Activated T-helper 17 cell treated with anti-CD3 and anti-CD28 coated beads, Interleukin-2, amount 50 U/mL, for 72 hours (primary cell): ENCODE results near the gene EME2. TPM values are rescaled to one million over a fixed set of nuclear protein-coding genes. Genes with fewer than 3 reads are reported as not detected.
"Not testable (repeated sequence)": the region's sequence is repeated elsewhere in the genome, so short reads cannot be mapped to it uniquely, and the experiment has no call there.

Source experiments
- ATAC-seq: fragments of 150-1000 bp; cut with Tn5 transposase; replicated peaks from 2 replicates; pipeline ENCODE4 v1.10.0; 2021; ENCODE audit warnings: mild to moderate bottlenecking, moderate library complexity
- H3K27ac Mint-ChIP-seq: one replicate; pipeline ENCODE4 v1.8.0; 2022; ENCODE audit warnings: mixed read lengths
- H3K27me3 Mint-ChIP-seq: one replicate; pipeline ENCODE4 v1.8.0; 2022; ENCODE audit warnings: mixed read lengths
- H3K36me3 Mint-ChIP-seq: one replicate; pipeline ENCODE4 v1.8.0; 2022; ENCODE audit warnings: low read depth, mild to moderate bottlenecking, mixed read lengths
- H3K4me1 Mint-ChIP-seq: one replicate; pipeline ENCODE4 v1.8.0; 2022; ENCODE audit warnings: mixed read lengths
- H3K4me3 Mint-ChIP-seq: one replicate; pipeline ENCODE4 v1.8.0; 2022; ENCODE audit warnings: mild to moderate bottlenecking, mixed read lengths
- H3K9me3 Mint-ChIP-seq: one replicate; pipeline ENCODE4 v1.8.0; 2022; ENCODE audit warnings: mixed read lengths
- total RNA-seq, 2 donors: library from RNA; stranded (reverse); gene quantifications; one replicate each; pipeline ENCODE4 v1.2.3, GENCODE V29; 2022

The EME2 gene
- total RNA-seq, result 10 to 100 TPM; 37.6 to 39.6 TPM

- Mint-ChIP-seq H3K27me3 (no peaks in the 10 kb centered on the region), H3K4me1 (peaks cover 7% of the 10 kb centered on the region), H3K4me3 (peak within 1 kb of the TSS; percentile 100), H3K27ac (peak within 1 kb of the TSS; percentile 99), H3K9me3 (no peaks in the 10 kb centered on the region), H3K36me3 (peaks cover 31% of the 10 kb centered on the region)
- ATAC-seq, result peak; percentile 31
These were observed at the start of gene EME2 for GRCh38 chr16:1772362-1772907. EME2 (plus strand) TSS chr16:1772810; CDS start chr16:1773228, 418 bp downstream.

GRCh38 chr16:1723450-1724147 is 49.0 kb upstream of the EME2 start:
- peaks cover 21% of the 10 kb centered on the region for H3K36me3 Mint-ChIP-seq
- H3K27ac Mint-ChIP-seq, result no peak overlapping the region
- H3K9me3 Mint-ChIP-seq, result no peaks in the 10 kb centered on the region
- H3K4me3 Mint-ChIP-seq, result peak overlapping the region; percentile 32
- H3K4me1 Mint-ChIP-seq, result peaks cover 14% of the 10 kb centered on the region
- ATAC-seq, result no peak
- H3K27me3 Mint-ChIP-seq, result no peaks in the 10 kb centered on the region

GRCh38 chr16:1724491-1724890 is 48.1 kb upstream of the EME2 start:
- peaks cover 14% of the 10 kb centered on the region for H3K4me1 Mint-ChIP-seq
- H3K27ac Mint-ChIP-seq, result no peak overlapping the region
- H3K9me3 Mint-ChIP-seq, result no peaks in the 10 kb centered on the region
- no peak for ATAC-seq
- no peaks in the 10 kb centered on the region for H3K27me3 Mint-ChIP-seq
- H3K4me3 Mint-ChIP-seq, result no peak overlapping the region
- H3K36me3 Mint-ChIP-seq, result peaks cover 28% of the 10 kb centered on the region

GRCh38 chr16:1726661-1727502 is 45.7 kb upstream of the EME2 start:
- no peaks in the 10 kb centered on the region for H3K9me3 Mint-ChIP-seq
- no peak for ATAC-seq
- H3K27ac Mint-ChIP-seq, result no peak overlapping the region
- H3K4me3 Mint-ChIP-seq, result no peak overlapping the region
- H3K36me3 Mint-ChIP-seq, result peaks cover 39% of the 10 kb centered on the region
- H3K4me1 Mint-ChIP-seq, result peaks cover 14% of the 10 kb centered on the region
- no peaks in the 10 kb centered on the region for H3K27me3 Mint-ChIP-seq

- Mint-ChIP-seq H3K4me3 (no peak overlapping the region), H3K27ac (no peak overlapping the region)
These were observed 44.7 kb upstream of the EME2 start for GRCh38 chr16:1727651-1728624.

GRCh38 chr16:1729026-1729425 is 43.6 kb upstream of the EME2 start:
- peaks cover 8% of the 10 kb centered on the region for H3K4me1 Mint-ChIP-seq
- no peaks in the 10 kb centered on the region for H3K27me3 Mint-ChIP-seq
- H3K27ac Mint-ChIP-seq, result no peak overlapping the region
- no peak for ATAC-seq
- H3K9me3 Mint-ChIP-seq, result no peaks in the 10 kb centered on the region
- no peak overlapping the region for H3K4me3 Mint-ChIP-seq
- peaks cover 43% of the 10 kb centered on the region for H3K36me3 Mint-ChIP-seq

More at GRCh38 chr16:1727651-1728624, 44.7 kb upstream of the EME2 start:
- peaks cover 8% of the 10 kb centered on the region for H3K4me1 Mint-ChIP-seq
- peaks cover 43% of the 10 kb centered on the region for H3K36me3 Mint-ChIP-seq
- no peaks in the 10 kb centered on the region for H3K9me3 Mint-ChIP-seq
- no peak for ATAC-seq
- no peaks in the 10 kb centered on the region for H3K27me3 Mint-ChIP-seq

- Mint-ChIP-seq H3K36me3 (peaks cover 43% of the 10 kb centered on the region), H3K27me3 (no peaks in the 10 kb centered on the region), H3K9me3 (no peaks in the 10 kb centered on the region), H3K4me3 (no peak overlapping the region), H3K27ac (no peak overlapping the region), H3K4me1 (peaks cover 8% of the 10 kb centered on the region)
- no peak for ATAC-seq
These were observed 43.2 kb upstream of the EME2 start for GRCh38 chr16:1729445-1729844.

GRCh38 chr16:1731073-1731472 is 41.5 kb upstream of the EME2 start:
- Mint-ChIP-seq H3K27ac (no peak overlapping the region), H3K27me3 (no peaks in the 10 kb centered on the region)

GRCh38 chr16:1731603-1732002 is 41.0 kb upstream of the EME2 start:
- H3K36me3 Mint-ChIP-seq, result peaks cover 34% of the 10 kb centered on the region
- H3K9me3 Mint-ChIP-seq, result no peaks in the 10 kb centered on the region
- no peak overlapping the region for H3K27ac Mint-ChIP-seq
- no peak overlapping the region for H3K4me3 Mint-ChIP-seq
- no peaks in the 10 kb centered on the region for H3K27me3 Mint-ChIP-seq
- ATAC-seq, result no peak
- H3K4me1 Mint-ChIP-seq, result peaks cover 8% of the 10 kb centered on the region

More at GRCh38 chr16:1731073-1731472, 41.5 kb upstream of the EME2 start:
- peaks cover 8% of the 10 kb centered on the region for H3K4me1 Mint-ChIP-seq
- peaks cover 38% of the 10 kb centered on the region for H3K36me3 Mint-ChIP-seq
- H3K9me3 Mint-ChIP-seq, result no peaks in the 10 kb centered on the region
- H3K4me3 Mint-ChIP-seq, result no peak overlapping the region
- no peak for ATAC-seq

- H3K4me3 Mint-ChIP-seq, result no peak overlapping the region
- no peaks in the 10 kb centered on the region for H3K27me3 Mint-ChIP-seq
- H3K4me1 Mint-ChIP-seq, result peaks cover 4% of the 10 kb centered on the region
- H3K27ac Mint-ChIP-seq, result no peak overlapping the region
- peaks cover 29% of the 10 kb centered on the region for H3K36me3 Mint-ChIP-seq
- H3K9me3 Mint-ChIP-seq, result no peaks in the 10 kb centered on the region
- ATAC-seq, result no peak
These were observed 40.5 kb upstream of the EME2 start for GRCh38 chr16:1732071-1732470.

- peaks cover 24% of the 10 kb centered on the region for H3K36me3 Mint-ChIP-seq
- not testable (repeated sequence) for H3K4me1 Mint-ChIP-seq, H3K27ac Mint-ChIP-seq, H3K9me3 Mint-ChIP-seq, H3K27me3 Mint-ChIP-seq, H3K4me3 Mint-ChIP-seq, ATAC-seq
These were observed 40.0 kb upstream of the EME2 start for GRCh38 chr16:1732551-1732987.

GRCh38 chr16:1734123-1734522 is 38.5 kb upstream of the EME2 start:
- no peak for ATAC-seq
- Mint-ChIP-seq H3K36me3 (peaks cover 17% of the 10 kb centered on the region), H3K4me3 (no peak overlapping the region), H3K27ac (no peak overlapping the region), H3K4me1 (no peaks in the 10 kb centered on the region), H3K9me3 (no peaks in the 10 kb centered on the region), H3K27me3 (no peaks in the 10 kb centered on the region)

GRCh38 chr16:1734816-1735215 is 37.8 kb upstream of the EME2 start:
- Mint-ChIP-seq H3K27me3 (no peaks in the 10 kb centered on the region), H3K4me3 (no peak overlapping the region), H3K36me3 (peaks cover 14% of the 10 kb centered on the region), H3K27ac (no peak overlapping the region), H3K9me3 (no peaks in the 10 kb centered on the region), H3K4me1 (no peaks in the 10 kb centered on the region)
- ATAC-seq, result no peak

- H3K4me1 Mint-ChIP-seq, result no peaks in the 10 kb centered on the region
- no peaks in the 10 kb centered on the region for H3K27me3 Mint-ChIP-seq
- H3K36me3 Mint-ChIP-seq, result peaks cover 11% of the 10 kb centered on the region
- no peaks in the 10 kb centered on the region for H3K9me3 Mint-ChIP-seq
- H3K27ac Mint-ChIP-seq, result no peak overlapping the region
- H3K4me3 Mint-ChIP-seq, result no peak overlapping the region
- no peak for ATAC-seq
These were observed 32.4 kb upstream of the EME2 start for GRCh38 chr16:1740234-1740633.
